Tibial artery (tissue), 4 donors: ENCODE data around the gene SEC22A.

Experiments used
- DNase-seq, 2 donors: peaks; one replicate each; pipeline ENCODE4 v3.0.0-alpha.2; 2019
- H3K27ac ChIP-seq, 2 donors: fragments of 200-600 bp; sonication (generic) in 1 of 2; 1 replicate in 1 of 2; 2 replicates in 1 of 2; pipeline ENCODE4 v1.5.1; 2018 to 2019; ENCODE audit warnings: mild to moderate bottlenecking in 1 of 2
- H3K27me3 ChIP-seq, 2 donors: fragments of 200-600 bp; sonication (generic) in 1 of 2; one replicate each; pipeline versions ENCODE4 v1.5.1 to v1.6.0; 2016 to 2019
- H3K36me3 ChIP-seq, 3 donors: fragments of 200-600 bp; sonication (generic) in 2 of 3; one replicate each; pipeline ENCODE4 v1.5.1; 2016 to 2019; ENCODE audit warnings: mild to moderate bottlenecking in 2 of 3
- H3K4me1 ChIP-seq, 4 donors: fragments of 200-600 bp; sonication (generic) in 2 of 4; 1 replicate in 3 of 4; 2 replicates in 1 of 4; pipeline ENCODE4 v1.5.1; 2016 to 2019
- H3K4me3 ChIP-seq, 2 donors: fragments of 200-600 bp; sonication (generic) in 1 of 2; 1 replicate in 1 of 2; 2 replicates in 1 of 2; pipeline ENCODE4 v1.5.1; 2018 to 2019; ENCODE audit warnings: mild to moderate bottlenecking in 2 of 2
- H3K9me3 ChIP-seq, 3 donors: fragments of 200-600 bp; sonication (generic) in 1 of 3; one replicate each; pipeline ENCODE4 v1.5.1; 2016 to 2019
- intact Hi-C: fragments of 100-400 bp; cut with DNase I; formaldehyde crosslinking; loops from one replicate; pipeline ENCODE4 v1.15.0; 2023; ENCODE audit warnings: low total_unique reads
- TF ChIP-seq, protein P1 (sequence below), 2 experiments: fragments of 200-600 bp in 1 of 2; fragments of 450-650 bp in 1 of 2; IDR thresholded peaks; one replicate each; pipeline ENCODE4 v1.5.1; 2017 to 2019; ENCODE audit warnings: antibody characterized with exemption in 2 of 2, mild to moderate bottlenecking in 1 of 2, moderate library complexity in 1 of 2

SEC22A gene

DNA sequence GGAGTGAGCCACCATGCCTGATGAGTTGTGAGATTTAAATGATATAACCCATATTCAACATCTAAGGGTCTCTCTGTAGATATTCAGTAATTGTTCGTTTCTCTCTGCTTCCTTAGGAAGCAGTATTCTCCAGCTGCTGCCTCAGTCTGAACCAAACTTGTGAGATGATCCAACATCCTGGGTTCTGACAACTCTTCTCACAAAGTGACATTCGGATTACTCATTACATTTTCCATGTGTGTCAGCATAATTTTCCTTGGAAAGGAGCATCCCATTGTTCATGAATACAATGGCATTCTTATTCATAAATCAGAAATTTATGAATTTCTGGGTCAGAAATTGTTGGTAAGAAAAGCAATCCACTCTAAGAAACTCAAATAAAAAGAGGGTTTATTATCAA, 15.0 kb upstream of the SEC22A start:
- TF ChIP-seq, protein P1, sequence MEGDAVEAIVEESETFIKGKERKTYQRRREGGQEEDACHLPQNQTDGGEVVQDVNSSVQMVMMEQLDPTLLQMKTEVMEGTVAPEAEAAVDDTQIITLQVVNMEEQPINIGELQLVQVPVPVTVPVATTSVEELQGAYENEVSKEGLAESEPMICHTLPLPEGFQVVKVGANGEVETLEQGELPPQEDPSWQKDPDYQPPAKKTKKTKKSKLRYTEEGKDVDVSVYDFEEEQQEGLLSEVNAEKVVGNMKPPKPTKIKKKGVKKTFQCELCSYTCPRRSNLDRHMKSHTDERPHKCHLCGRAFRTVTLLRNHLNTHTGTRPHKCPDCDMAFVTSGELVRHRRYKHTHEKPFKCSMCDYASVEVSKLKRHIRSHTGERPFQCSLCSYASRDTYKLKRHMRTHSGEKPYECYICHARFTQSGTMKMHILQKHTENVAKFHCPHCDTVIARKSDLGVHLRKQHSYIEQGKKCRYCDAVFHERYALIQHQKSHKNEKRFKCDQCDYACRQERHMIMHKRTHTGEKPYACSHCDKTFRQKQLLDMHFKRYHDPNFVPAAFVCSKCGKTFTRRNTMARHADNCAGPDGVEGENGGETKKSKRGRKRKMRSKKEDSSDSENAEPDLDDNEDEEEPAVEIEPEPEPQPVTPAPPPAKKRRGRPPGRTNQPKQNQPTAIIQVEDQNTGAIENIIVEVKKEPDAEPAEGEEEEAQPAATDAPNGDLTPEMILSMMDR (IDR thresholded peaks at IDR 0.05) = no peak
- no peaks in the 10 kb centered on the region for H3K4me1 ChIP-seq
- intact Hi-C loops = no loop called here
- H3K9me3 ChIP-seq = no peaks in the 10 kb centered on the region
- H3K36me3 ChIP-seq = no peaks in the 10 kb centered on the region
- no peak overlapping the region for H3K27ac ChIP-seq
- DNase-seq = no peak
- no peak overlapping the region for H3K4me3 ChIP-seq
- no peaks in the 10 kb centered on the region for H3K27me3 ChIP-seq

DNA sequence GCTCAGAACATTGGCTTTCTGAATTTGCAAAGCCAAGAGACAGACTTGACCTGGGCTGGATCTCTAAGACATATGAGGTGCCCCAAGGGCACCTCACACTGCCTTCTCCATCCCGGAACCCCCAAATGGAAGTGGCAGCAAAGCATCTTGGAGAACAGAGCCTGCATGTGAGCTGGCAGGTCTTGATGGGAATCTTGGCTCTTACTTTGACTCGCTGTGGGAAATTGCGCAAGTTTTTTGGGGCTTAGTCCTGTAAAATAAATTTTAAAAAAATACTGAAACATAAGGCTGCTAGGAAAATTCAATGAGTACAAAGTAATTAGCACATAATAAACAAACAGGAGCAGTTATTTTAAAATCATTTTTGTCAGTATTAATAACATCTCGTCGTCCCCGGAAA, 13.7 kb upstream of the SEC22A start:
- H3K27me3 ChIP-seq = no peaks in the 10 kb centered on the region

DNA sequence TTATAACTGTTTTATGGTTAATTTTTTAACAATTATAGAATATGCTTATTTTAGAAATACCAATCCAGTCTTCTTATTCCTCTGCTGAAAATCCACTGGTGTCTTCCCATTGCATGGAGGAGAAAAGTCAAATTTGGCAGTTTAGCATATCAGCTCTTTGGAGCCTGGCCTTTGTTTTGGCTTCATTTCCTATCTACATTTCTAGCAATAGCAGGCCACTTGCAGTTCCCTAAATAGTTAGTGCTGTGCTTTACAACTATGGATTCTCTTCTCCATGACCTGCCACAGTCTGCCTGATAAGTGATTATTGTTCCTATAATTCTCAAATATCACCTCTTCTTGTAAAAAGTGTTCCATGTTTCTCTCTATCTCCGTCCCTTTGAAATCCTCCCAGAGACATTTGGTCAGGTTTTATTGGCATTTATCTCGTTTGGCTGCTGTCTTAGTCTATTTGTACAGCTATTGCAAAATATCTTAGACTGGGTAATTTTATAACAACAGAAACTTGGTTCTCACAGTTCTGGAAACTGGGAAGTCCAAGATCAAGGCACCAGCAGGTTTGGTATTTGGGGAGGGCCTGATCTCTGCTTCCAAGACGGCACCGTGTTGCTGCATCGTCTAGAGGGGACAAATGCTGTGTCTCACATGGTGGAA, 8.2 kb upstream of the SEC22A start:
- TF ChIP-seq, protein P1 (IDR thresholded peaks at IDR 0.05) = no peak
- no peaks in the 10 kb centered on the region for H3K4me1 ChIP-seq
- H3K36me3 ChIP-seq = no peaks in the 10 kb centered on the region
- H3K27me3 ChIP-seq = no peaks in the 10 kb centered on the region
- no peak for DNase-seq
- intact Hi-C loops = no loop called here
- no peaks in the 10 kb centered on the region for H3K9me3 ChIP-seq
- H3K27ac ChIP-seq = no peak overlapping the region
- no peak overlapping the region for H3K4me3 ChIP-seq

More for the DNA sequence above, 13.7 kb upstream of the SEC22A start:
- no peak overlapping the region for H3K27ac ChIP-seq
- intact Hi-C loops = no loop called here
- no peak for DNase-seq
- H3K9me3 ChIP-seq = no peaks in the 10 kb centered on the region
- no peaks in the 10 kb centered on the region for H3K4me1 ChIP-seq
- H3K4me3 ChIP-seq = no peak overlapping the region
- TF ChIP-seq, protein P1 (IDR thresholded peaks at IDR 0.05) = no peak
- no peaks in the 10 kb centered on the region for H3K36me3 ChIP-seq

DNA sequence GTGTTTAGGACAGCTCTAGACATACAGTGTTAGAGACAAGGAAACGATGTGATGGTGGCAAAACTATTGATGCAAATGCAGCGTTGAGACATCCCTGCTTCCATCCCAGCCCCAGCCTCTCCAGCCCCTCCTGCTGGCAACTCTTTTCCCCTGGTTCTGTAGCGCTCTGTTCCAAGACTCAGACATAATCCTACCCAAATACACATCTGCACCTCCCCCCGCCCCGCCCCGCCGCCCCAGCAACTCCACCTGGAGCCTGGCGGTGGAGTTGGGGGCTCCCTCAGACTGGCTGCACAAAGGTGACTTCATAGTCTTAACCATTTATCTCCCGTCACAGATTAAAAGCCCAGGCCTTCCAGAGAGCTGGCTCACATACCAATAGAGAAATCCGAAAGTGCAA, 7.2 kb upstream of the SEC22A start:
- Histone ChIP-seq H3K4me3 (no peak overlapping the region), H3K36me3 (no peaks in the 10 kb centered on the region), H3K27ac (no peak overlapping the region), H3K27me3 (no peaks in the 10 kb centered on the region), H3K4me1 (no peaks in the 10 kb centered on the region), H3K9me3 (no peaks in the 10 kb centered on the region)
- no peak for DNase-seq
- intact Hi-C loops = no loop called here
- TF ChIP-seq, protein P1 (IDR thresholded peaks at IDR 0.05) = peak in 1 of 2 experiments; percentile 19

DNA sequence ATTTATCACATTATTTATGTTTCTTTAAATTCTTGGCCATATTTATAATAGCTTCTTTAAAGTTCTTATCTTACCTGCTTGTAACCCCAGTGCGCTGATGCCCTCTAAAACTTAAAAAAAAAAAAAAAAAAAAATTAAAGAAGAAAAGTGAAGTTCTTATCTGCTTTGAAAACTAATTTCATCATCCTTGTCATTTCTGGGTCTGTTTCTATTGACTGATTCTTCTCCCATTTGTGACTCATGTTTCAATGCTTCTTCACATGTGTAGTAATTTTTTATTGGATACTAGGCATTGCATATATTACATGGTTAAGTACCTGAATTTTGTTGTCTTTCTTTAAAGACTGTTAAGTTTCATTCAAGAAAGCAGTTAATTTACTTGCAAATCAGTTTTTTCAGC, 3.4 kb upstream of the SEC22A start:
- intact Hi-C loops = no loop called here
- TF ChIP-seq, protein P1 (IDR thresholded peaks at IDR 0.05) = no peak
- peaks cover 0 to 12% (median 6%) of the 10 kb centered on the region in 4 donors for H3K4me1 ChIP-seq

DNA sequence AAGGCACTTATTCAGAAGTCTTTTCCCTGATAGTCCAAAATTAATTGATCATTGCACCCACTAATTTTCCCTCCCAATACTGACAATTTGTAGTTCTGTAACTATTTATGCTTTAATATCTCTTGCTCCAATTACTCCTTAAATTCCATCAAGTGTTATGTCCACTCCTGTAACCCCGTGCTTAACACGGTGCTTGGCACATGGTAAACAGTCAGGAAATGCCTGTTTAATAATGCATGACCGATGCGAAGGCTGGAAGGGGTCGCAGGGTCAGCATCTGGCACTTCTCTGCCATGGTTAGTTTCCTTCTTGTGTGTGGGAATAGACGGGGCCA, 553 bp upstream of the SEC22A start:
- peaks cover 0 to 12% (median 6%) of the 10 kb centered on the region in 4 donors for H3K4me1 ChIP-seq
- peak overlapping the region; percentile 78 to 87 for H3K4me3 ChIP-seq
- no peaks in the 10 kb centered on the region for H3K36me3 ChIP-seq
- peak overlapping the region; percentile 89 for H3K27ac ChIP-seq
- no peaks in the 10 kb centered on the region for H3K27me3 ChIP-seq
- DNase-seq = no peak
- TF ChIP-seq, protein P1 (IDR thresholded peaks at IDR 0.05) = no peak
- no peaks in the 10 kb centered on the region for H3K9me3 ChIP-seq
- intact Hi-C loops = no loop called here

More for the DNA sequence above, 3.4 kb upstream of the SEC22A start:
- DNase-seq = no peak
- Histone ChIP-seq H3K4me3 (no peak overlapping the region), H3K36me3 (no peaks in the 10 kb centered on the region), H3K27ac (no peak overlapping the region), H3K27me3 (no peaks in the 10 kb centered on the region), H3K9me3 (no peaks in the 10 kb centered on the region)
